SU-DHL-6 (cell line): ENCODE measurements around the gene DUS3L.

Source experiments
- H2AFZ ChIP-seq: fragments of 200-600 bp; sonication (generic); 2 replicates; pipeline ENCODE4 v1.6.1; 2014; ENCODE audit warnings: low read depth, mild to moderate bottlenecking, moderate library complexity, mixed read lengths, antibody characterized with exemption, low read length; ENCODE audit not compliant: severe bottlenecking
- H3F3A ChIP-seq: fragments of 200-600 bp; shearing (Covaris generic); 2 replicates; pipeline ENCODE4 v1.6.0; 2016; ENCODE audit warnings: antibody characterized with exemption, mild to moderate bottlenecking; ENCODE audit not compliant: insufficient read depth
- H3K27ac ChIP-seq: fragments of 200-600 bp; sonication (generic); 2 replicates; pipeline ENCODE4 v1.5.1; 2016; ENCODE audit warnings: low read depth, mild to moderate bottlenecking, low read length, moderate library complexity, mixed read lengths
- H3K27me3 ChIP-seq: fragments of 200-600 bp; sonication (generic), shearing (Covaris generic); 2 replicates; pipeline ENCODE4 v1.6.0; 2014; ENCODE audit warnings: mild to moderate bottlenecking, low read length
- H3K36me3 ChIP-seq: fragments of 200-600 bp; sonication (generic); 2 replicates; pipeline ENCODE4 v1.6.1; 2014; ENCODE audit warnings: mild to moderate bottlenecking, low read length, mixed read lengths
- H3K4me2 ChIP-seq: fragments of 300-600, 200-600 bp; shearing (Covaris generic), sonication (generic); 2 replicates; pipeline ENCODE4 v1.6.0; 2014; ENCODE audit warnings: low read length, low read depth, mild to moderate bottlenecking; ENCODE audit not compliant: poor library complexity, severe bottlenecking
- H3K4me3 ChIP-seq: fragments of 200-600 bp; sonication (generic); 2 replicates; pipeline ENCODE4 v1.5.1; 2014; ENCODE audit warnings: antibody characterized with exemption, low read length, mild to moderate bottlenecking, mixed read lengths; ENCODE audit not compliant: insufficient read depth, poor library complexity, severe bottlenecking
- H3K79me2 ChIP-seq: fragments of 200-600 bp; sonication (generic); 2 replicates; pipeline ENCODE4 v1.6.1; 2014; ENCODE audit warnings: mild to moderate bottlenecking, low read length, moderate library complexity; ENCODE audit not compliant: insufficient read depth
- H3K9ac ChIP-seq: fragments of 200-600 bp; sonication (generic); 2 replicates; pipeline ENCODE4 v1.7.0; 2014; ENCODE audit warnings: mild to moderate bottlenecking, low read length
- H3K9me2 ChIP-seq: fragments of 200-600 bp; sonication (generic); replicated peaks from 2 replicates; pipeline ENCODE4 v1.6.1; 2014; ENCODE audit warnings: low read length; ENCODE audit not compliant: insufficient read depth
- H3K9me3 ChIP-seq: fragments of 200-600 bp; sonication (generic); 2 replicates; pipeline ENCODE4 v1.6.1; 2014; ENCODE audit warnings: low read length, mixed read lengths; ENCODE audit not compliant: insufficient read depth
- H4K20me1 ChIP-seq: fragments of 200-600 bp; sonication (generic); 2 replicates; pipeline ENCODE4 v1.6.1; 2014; ENCODE audit warnings: low read depth, mild to moderate bottlenecking, antibody characterized with exemption, low read length, moderate library complexity, mixed read lengths
- EZH2phosphoT487 ChIP-seq: fragments of 200-600 bp; sonication (generic), shearing (Covaris generic); conservative IDR thresholded peaks from 2 replicates; pipeline ENCODE4 v1.6.1; 2018; ENCODE audit warnings: mild to moderate bottlenecking, antibody characterized with exemption, low read length, moderate library complexity, mixed read lengths
- TF ChIP-seq, protein P1 (sequence below): fragments of 200-600 bp; sonication (generic); IDR thresholded peaks from one replicate; pipeline ENCODE4 v1.5.1; 2017; ENCODE audit warnings: antibody characterized with exemption, mild to moderate bottlenecking, low read length, moderate library complexity; ENCODE audit not compliant: insufficient read depth, poor library complexity, severe bottlenecking

DUS3L gene

GRCh38 chr19:5787409-5788182, 3.4 kb downstream of the DUS3L start:
- TF ChIP-seq EZH2phosphoT487 = no peak
- TF ChIP-seq, protein P1, sequence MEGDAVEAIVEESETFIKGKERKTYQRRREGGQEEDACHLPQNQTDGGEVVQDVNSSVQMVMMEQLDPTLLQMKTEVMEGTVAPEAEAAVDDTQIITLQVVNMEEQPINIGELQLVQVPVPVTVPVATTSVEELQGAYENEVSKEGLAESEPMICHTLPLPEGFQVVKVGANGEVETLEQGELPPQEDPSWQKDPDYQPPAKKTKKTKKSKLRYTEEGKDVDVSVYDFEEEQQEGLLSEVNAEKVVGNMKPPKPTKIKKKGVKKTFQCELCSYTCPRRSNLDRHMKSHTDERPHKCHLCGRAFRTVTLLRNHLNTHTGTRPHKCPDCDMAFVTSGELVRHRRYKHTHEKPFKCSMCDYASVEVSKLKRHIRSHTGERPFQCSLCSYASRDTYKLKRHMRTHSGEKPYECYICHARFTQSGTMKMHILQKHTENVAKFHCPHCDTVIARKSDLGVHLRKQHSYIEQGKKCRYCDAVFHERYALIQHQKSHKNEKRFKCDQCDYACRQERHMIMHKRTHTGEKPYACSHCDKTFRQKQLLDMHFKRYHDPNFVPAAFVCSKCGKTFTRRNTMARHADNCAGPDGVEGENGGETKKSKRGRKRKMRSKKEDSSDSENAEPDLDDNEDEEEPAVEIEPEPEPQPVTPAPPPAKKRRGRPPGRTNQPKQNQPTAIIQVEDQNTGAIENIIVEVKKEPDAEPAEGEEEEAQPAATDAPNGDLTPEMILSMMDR = no peak
- no peaks in the 10 kb centered on the region for H3K9me2 ChIP-seq
- H3K27ac ChIP-seq = no peak overlapping the region
- no peaks in the 10 kb centered on the region for H3K27me3 ChIP-seq
- H3K9ac ChIP-seq = no peak overlapping the region
- peaks cover 3% of the 10 kb centered on the region; the same call in 1 of the 2 replicates for H3K79me2 ChIP-seq
- no peaks in the 10 kb centered on the region for H3F3A ChIP-seq
- no peak overlapping the region for H2AFZ ChIP-seq
- H3K9me3 ChIP-seq = no peaks in the 10 kb centered on the region
- H3K36me3 ChIP-seq = no peaks in the 10 kb centered on the region
- H4K20me1 ChIP-seq = no peaks in the 10 kb centered on the region
- H3K4me3 ChIP-seq = no peak overlapping the region
- H3K4me2 ChIP-seq = no peak overlapping the region

DNA sequence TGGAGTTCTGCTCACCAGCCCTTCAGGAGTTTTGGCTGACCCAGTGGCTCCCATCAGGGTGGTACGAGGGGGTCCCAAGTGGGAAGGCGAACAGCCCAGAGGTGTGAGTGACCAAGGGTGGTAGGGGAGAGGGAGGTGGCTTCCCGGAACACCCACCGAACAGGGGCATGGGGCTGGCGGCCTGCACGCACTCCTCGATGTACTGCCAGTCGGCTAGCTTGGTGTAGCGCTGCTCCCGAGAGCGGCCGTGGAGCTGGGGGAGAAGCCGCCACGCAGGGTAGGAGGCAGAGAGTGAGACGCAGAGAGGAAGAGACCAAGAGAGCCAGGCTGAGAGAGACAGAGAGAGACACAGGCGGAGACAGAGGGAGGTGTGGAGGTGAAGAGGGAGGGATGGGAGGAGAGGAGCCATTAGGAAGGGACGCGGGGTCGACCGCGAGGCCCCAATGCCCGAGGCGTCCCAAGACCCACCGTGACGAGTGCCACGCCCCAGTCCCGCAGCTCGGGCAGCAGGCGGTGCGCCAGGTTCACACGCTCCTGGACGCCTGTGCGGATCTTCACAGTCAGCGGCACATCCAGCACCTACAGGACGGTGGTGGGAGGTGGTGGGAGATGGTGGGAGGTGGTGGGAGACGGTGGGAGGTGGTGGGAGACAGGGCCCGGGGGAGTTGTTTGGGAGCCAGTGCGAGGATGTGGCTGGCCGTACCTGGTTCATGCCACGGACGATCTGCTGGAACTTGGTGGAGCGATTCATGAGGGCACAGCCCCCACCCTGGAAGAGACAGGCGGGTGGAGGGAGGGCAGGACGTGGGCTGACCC, 4.2 kb downstream of the DUS3L start:
- TF ChIP-seq, protein P1 = no peak
- TF ChIP-seq EZH2phosphoT487 = no peak
- H3K4me2 ChIP-seq = no peak overlapping the region
- H2AFZ ChIP-seq = no peak overlapping the region
- H3K27ac ChIP-seq = no peak overlapping the region
- H3K9me3 ChIP-seq = no peaks in the 10 kb centered on the region
- H3K9ac ChIP-seq = no peak overlapping the region
- no peaks in the 10 kb centered on the region for H3F3A ChIP-seq
- no peak overlapping the region for H3K4me3 ChIP-seq
- H3K36me3 ChIP-seq = no peaks in the 10 kb centered on the region
- H4K20me1 ChIP-seq = no peaks in the 10 kb centered on the region
- no peaks in the 10 kb centered on the region for H3K27me3 ChIP-seq
- H3K79me2 ChIP-seq = peaks cover 3% of the 10 kb centered on the region; the same call in 1 of the 2 replicates
- H3K9me2 ChIP-seq = no peaks in the 10 kb centered on the region

DNA sequence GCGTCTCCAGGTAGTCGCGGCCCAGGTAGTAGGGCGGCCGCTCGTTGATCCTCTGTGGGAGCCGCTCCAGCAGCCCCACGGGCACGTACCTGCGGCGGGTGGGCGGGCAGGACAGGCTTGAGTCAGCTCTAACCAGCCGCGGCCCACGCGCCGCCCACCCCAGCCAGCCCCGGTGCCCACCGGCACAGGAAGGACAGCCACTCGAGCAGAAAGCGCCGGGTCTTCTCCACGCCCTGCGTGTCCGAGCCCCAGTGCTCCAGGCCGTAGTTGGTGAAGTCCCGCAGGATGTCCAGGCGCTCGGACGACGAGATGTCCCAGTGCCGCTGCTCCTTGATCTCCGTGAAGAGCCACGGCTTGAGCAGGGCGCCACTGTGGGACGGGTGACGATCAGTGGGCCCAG, 5.5 kb downstream of the DUS3L start:
- TF ChIP-seq, protein P1 = no peak
- no peak for TF ChIP-seq EZH2phosphoT487
- H3K36me3 ChIP-seq = no peaks in the 10 kb centered on the region
- H3K79me2 ChIP-seq = peaks cover 3% of the 10 kb centered on the region; the same call in 1 of the 2 replicates
- H3K4me3 ChIP-seq = no peak overlapping the region
- no peak overlapping the region for H3K9ac ChIP-seq
- no peak overlapping the region for H2AFZ ChIP-seq
- no peak overlapping the region for H3K27ac ChIP-seq
- no peaks in the 10 kb centered on the region for H3K27me3 ChIP-seq
- H3K4me2 ChIP-seq = no peak overlapping the region
- H3F3A ChIP-seq = no peaks in the 10 kb centered on the region
- H3K9me3 ChIP-seq = no peaks in the 10 kb centered on the region
- H3K9me2 ChIP-seq = no peaks in the 10 kb centered on the region
- no peaks in the 10 kb centered on the region for H4K20me1 ChIP-seq
